ENCODE measurements around the gene PDGFRB. TPM values are rescaled to one million over a fixed set of nuclear protein-coding genes. Genes with fewer than 3 reads are reported as not detected.
A peak's percentile ranks its signal among the peaks of the same experiment; 100 is the strongest.

Gene PDGFRB
- total RNA-seq, 1 donor from 2014 or later = 0.30 TPM

DNA sequence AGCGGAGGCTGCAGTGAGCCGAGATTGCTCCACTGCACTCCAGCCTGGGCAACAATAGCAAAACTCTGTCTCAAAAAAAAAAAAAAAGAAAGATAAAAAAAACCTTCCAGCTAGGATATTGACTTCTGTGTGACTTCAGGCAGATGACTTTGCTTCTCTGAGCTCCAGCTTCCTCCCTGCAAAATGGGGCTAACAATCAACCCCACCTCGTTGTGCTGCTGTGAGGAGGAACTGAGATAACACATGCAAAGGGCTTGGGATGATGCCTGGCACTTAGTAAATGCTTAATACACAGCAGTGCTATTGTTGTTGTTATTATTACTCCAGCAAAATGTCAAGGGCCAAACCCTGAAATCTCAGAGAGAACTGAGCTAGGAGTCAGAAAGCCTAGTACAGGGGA is 7.4 kb upstream of the PDGFRB start:
- DNase-seq (ENCODE audit: low read depth) = no peak

DNA sequence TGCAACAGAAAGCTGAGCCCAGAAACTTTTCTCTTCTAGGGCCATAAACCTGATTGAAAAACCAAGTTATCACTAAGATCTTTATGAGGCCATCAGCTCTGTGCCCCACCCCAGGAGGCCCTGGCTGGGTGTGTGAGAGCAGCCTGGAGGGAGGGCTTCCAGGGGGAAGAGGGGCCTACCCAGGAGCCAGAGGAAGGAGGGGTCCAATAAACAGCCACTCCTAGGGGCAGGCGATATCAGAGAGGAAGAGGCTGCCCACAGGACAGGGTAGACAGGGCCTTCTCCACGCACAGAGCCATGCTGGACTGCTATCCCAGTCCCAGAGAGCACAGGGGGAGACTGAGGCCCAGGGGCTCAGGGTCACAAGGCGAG is 6.5 kb upstream of the PDGFRB start:
- no peak for DNase-seq (ENCODE audit: low read depth)

DNA sequence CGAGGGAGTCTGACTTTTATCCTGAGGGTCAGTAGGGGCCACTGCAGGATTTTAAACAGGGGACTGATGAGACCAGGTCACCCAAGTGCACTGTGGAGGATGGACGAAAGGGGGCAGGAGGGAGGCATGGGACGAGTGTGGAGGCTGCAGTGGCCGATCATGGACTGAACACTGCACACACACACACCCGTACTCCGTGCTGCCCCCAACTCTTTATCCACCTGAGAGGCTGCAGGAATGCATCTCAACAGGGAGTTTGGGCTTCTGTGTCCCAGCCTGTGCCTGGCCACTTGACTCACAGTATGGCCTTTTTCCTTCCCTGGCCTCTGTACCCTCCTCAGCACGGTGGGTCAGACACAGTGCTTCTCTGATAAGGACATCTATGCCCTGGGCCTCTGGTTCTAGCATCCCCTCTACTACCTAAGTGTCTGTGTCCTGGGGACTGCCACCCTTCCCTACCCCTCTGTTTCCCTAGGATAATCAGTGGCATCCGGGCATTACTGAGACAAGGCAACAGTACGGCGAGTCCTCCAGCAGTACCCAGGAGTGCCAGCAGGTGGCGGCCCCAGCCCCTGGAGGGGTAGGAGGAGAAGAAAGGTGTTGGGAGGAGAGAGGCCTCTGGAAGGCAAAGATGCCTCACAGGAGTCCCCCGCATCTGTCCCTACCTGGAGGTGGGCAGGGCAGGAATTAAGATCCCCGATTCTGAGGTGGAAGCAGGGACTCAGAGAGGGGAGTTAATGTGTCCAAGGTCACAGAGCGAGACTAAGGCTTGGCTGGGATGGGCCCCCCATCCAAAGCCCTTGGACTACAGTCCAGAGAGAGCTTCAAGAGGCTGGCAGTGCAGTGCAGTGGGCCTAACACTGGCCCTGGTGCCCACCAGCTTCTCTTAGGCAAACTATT is 5.8 kb upstream of the PDGFRB start:
- peak; percentile 25 for DNase-seq (ENCODE audit: low read depth)

DNA sequence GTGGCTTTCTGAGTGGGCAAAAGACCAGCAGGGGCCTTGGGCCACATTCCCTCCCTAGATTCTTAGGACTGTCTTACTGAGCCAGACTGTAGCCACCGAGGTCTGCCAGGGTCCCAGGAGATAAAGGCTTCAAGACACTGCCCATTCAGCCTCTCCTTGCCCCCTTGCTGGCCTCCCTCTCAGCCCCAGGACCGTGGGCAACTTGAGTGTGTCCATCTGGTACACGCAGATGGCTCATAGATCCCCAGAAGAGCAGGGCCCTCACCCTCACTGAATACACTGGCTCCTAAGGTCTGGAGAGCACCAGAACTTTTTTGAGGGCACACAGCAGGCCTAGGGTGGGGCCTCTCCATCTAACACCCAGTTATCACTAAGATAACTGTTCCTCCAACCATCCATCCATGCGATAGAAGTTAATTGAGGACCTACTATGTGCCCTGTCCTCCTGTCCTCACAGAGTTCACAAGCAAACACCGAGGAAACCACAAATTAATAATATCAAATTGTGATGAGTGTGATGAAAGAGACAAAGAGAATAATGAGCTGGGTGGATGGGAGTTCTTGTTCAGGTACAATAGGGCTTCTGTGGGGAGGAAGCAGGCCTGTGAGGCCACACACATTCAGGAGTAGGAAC is 4.9 kb upstream of the PDGFRB start:
- DNase-seq (ENCODE audit: low read depth) = no peak

DNA sequence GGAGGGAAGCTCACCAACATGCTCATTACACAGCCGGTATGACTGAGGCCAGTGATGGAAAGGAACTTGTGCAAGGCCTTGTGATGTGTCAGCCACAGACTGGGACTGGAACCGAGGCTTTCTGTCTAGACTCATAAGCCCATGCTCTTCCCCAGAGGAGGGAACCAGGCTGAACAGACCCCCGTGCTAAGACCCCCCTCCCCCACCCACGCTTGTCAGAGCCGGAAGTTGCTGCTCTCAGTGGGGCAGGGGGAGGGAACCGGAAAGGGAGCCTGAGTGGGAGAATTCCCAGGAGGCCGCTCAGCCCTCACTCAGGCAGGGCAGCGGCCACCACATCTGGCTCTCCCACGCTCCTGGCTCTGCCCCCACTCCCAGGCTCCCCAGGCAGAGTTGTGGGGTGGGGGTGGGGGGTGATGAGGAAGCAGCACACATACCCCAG is 4.1 kb upstream of the PDGFRB start:
- no peak for DNase-seq (ENCODE audit: low read depth)

DNA sequence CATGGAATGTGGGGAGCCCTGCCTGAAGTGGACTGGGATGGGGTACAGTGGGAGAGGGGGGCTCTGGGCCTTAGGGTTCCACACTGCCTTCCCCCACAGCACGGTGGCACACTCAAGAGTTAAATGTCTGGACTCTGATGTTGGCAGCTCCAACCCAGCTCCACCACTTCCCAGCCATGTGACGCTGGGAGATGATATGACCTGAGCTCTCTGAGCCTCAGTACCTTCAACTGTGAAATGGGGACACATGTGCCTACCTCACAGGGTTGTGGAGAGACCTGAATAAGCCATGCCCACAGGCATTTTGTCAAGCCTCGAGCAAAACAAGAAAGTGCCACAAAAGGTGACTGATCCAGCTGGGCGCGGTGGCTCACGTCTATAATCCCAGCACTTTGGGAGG is 3.4 kb upstream of the PDGFRB start:
- no peak for DNase-seq (ENCODE audit: low read depth)

DNA sequence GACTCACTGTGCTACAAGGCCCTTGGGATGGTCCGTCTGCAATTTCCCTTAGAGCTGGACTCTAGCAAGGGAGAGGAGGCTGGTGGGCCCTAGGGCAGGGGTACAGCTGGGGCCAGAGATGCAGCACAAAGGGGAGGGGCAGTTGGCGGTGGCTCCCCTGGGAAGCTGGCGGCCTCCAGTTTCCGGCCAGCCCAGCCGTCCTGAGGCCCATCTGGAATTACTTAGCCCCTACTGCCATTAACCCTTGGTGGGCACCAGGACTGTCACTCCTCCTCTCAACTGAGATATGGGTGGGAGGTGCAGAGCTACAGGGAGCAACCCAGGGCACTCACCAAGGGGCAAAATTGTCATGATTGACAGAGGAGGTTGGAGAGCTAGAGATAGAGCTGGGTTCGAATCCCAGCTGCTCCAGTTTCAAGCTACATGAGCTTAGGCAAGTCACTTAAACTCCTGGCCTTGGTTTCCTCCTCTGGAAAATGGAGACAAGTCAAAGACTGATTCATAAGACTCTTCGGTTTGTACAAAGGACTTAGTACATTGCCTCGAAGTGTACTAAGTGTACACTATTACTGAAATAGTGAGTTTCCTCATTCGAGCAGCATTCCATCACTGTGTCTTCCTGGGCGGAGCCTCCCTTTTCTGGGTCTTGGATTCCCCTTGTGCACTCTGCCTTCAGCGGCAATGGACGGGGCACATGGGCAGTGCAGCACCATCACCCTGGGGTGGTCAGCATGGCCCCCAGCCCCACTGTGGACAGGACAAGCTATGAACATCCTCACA is 2.7 kb upstream of the PDGFRB start:
- no peak for DNase-seq (ENCODE audit: low read depth)

DNA sequence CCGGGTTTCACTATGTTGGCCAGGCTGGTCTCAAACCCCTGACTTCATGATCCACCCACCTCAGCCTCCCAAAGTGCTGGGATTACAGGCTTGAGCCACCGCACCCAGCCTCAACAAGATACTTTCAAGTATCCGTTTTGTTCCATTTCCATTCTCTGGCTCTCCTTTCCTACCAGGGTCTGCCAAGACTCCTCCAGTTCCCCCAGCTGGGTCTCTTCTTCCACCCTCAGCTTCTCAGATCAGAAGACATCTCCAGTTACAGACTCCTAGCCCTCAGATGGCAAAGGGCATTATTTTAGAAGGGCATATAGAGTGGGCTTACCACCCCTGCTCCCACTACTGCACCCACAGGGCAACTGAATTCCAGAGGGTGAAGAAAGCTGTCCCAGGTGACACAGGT is 1.5 kb upstream of the PDGFRB start:
- no peak for DNase-seq (ENCODE audit: low read depth)

DNA sequence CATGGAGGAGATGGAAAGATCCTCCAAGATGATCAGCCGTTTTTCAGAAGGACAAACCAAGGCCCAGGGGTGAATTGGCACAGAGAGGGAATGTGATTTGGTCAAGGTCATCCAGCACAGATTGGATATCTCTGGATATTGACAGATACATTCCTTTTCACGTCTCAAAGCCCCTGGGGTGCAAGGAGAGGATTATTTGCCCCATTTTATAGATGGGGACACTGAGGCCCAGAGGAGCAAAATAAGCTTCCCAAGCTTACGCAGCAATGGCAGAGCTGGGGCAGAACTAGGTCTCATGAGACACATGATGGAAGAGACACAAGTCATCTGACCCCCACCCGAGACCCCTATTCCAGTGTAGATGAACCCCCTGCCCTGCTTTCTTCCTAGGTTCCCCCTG is 895 bp upstream of the PDGFRB start:
- DNase-seq (ENCODE audit: low read depth) = no peak

DNA sequence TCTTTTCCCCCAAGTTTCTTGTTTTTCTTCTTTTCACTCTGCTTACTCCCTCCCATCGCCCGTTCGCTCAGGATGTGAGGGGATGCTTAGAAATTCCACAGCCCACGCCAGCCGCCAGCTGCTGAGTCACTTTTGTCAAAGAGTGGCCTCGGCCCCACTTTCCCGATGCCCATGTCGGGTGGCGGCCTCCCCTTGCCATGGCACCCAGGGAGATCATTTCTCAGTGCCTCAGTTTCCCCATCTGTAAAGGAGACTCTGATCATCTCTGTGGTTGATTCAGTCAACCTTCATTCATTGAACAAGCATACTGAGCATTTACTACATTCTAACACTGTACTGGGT is 353 bp upstream of the PDGFRB start:
- DNase-seq (ENCODE audit: low read depth) = no peak

DNA sequence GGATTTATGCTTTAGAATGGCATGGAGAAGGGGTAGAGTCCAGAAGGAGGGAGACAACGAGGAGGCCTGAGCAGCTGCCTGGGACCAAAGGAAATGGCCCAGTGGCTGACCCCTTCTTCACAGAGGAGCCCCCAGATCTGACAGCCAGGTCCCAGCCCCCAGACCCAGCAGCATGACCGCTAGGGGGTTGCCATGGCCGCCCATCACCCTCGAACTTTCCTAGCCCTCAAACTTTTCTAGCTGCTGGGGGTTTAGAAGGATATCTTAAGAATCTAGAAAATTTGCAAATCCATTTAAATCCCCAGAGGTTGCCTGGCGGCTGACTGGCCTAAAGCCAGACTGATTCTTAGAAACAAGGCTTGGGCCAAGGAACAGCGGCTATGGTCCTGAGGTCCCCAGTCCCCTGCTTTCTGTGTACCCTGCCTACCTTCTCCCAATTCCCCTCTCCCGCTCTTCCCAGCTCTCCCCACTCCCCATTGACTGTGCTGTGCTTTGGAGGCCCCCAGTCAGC is 972 bp downstream of the PDGFRB start:
- no peak for DNase-seq (ENCODE audit: low read depth)

DNA sequence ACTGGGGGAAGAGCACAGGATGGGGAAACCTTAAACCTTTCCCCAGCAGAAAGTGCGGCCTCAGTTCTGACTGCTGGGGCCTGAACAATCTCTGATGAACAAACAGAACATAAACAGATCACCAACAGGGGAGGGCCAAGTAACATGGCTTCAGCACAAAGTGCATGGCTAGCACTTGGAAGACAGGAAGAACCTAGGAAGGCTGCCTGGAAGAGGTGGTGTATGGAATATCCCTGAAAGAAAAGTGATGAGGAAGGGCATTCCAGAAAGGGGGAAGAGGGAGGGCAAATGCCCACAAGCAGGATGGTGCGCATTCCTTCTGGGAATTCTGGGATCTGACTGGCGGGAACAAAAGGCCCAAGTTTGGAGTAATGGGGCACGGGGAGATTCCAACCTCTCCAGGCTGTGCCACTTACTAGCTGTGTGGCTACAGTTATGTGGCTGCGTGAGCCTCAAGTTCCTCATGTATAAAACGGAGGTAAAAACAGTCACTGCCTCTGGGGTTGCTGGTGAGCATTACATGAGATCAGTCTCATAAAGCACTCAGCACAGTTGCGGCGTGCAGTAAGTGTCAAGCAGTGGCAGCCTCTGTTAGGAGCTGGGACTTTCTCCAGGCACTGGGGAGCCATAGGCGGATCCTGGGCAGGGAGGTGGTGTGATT is 1.6 kb downstream of the PDGFRB start:
- no peak for DNase-seq (ENCODE audit: low read depth)

DNA sequence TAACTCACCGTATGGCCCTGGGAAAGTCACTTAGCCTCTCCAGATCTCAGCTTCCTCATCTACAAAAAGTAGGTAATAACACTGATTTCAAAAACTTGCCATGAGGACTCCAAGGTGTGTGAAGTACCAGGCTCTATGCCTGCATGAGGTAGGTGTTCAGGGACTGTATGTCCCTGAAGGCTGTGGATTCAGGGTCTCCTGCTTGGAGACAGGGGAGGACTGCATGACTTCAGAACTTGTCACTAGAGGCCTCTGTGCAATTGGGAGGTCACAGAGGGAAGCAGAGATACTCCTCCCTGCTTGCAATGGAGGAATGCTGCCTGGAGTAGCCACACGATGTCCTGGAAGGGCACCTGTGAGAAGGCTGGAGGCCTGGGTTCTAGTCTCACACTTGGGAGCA is 2.2 kb downstream of the PDGFRB start:
- no peak for DNase-seq (ENCODE audit: low read depth)

DNA sequence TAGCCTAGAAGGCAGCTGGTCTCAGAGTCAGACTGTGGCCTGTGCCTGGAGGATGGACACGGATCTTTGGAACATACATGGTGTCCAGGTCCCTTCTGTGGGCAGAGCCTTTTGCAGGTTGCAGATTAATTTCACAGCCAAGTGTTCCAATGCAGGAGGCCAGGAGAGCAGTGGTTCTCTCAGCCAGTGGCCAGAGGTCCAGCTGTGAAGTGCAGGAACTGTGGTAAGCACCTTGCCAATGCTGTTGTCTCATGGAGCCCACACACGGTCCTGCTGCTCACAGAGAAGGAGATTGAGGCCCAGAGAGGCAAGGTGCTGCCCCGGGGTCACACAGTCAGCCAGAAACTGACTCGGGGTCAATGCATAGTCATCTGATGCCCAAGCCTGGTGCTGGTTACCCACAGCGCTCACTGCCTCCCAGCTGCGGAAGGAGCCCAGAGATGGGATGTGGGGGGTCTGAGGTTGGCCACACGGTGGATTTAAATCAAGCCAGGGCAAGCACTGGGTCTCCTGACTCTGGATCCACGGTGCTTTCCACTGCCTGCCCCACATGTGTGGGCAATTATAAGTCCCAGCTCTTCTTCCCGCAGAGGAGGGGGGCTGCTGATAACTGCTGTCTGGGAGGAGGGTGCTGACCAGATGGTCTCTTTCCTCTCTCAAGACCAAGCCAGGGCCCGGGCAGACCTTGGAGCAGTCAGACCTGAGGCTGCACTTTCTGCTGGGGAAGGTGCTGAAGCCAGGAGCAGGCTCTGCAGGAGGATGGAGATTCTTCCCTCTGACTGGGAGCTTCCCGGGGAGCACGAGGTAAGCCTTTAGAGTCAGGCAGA is 2.8 kb downstream of the PDGFRB start:
- DNase-seq (ENCODE audit: low read depth) = no peak

DNA sequence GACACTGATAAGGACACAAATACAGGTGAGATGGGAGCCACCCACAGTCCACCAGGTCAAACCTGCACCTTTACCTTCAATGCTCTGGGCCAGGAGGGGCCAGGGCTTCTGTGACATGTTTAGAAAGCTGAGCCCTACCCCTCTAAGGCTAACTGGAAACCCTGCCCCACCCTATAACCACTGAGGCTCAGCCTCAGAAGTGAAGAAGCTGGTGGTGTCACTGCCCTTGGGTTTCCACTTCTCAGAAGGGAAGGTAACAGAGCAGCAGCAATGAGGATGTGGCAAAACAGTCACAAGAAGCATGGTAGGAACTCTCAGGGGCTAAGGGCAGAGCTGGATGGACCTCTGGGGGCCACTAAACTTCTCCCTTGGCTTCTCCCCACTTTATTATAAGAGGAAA is 6.0 kb downstream of the PDGFRB start:
- no peak for DNase-seq (ENCODE audit: low read depth)

DNA sequence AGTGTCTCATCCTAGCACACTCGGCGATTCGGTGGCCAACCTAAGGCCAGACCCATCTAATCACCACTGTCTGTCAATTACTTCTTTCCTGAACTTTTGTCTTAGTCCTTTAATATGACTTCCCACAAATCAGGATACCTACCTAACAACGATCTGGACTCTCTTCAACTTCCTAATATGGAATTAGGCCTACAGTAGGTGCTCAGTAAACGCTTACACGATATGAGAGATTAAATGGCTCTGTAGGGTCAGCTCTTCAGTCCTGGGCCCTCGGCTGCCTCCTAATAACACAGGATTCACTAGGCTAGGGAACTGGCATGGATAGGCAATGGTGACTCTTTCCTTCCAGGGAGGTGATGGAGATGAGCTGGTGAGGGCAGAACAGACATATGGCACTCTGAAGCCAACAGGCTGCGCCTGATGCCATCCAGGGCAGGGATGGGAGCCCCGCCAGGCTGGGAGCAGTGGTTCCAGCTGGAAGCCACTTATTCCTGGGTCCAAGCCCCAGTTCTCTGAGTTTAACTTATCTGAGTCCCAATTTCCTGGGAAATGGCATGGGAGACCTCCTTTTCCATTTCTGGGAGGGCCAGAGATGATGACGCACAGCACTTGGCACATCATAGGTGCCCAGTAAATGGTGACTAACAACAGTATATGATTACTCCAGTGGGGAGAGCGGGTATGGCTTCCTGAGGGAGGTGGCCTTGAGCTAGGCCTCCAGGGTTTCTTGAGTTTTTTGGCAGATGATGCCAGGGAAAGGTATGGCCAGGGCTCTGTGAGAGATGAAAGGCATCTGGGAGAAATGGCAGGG is 7.3 kb downstream of the PDGFRB start:
- no peak for DNase-seq (ENCODE audit: low read depth)

DNA sequence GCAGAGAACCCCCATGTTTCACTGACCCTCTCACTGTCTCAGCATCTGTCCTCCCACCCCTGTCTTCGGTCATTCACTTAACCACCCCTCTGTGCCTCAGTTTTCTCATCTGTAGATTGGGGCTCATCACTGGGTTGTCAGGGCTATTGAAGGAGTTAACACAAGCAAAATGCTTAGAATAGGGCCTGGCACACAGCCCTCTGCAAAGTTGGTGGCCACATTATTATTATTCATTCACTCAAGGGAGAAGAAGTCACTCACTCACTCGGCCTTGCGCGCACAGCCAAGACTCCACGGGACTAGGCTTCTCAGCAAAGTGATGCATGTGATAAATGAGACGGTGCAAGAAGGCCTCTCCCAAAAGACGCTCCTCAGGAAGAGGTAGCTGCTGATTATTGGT is 8.0 kb downstream of the PDGFRB start:
- DNase-seq (ENCODE audit: low read depth) = no peak

DNA sequence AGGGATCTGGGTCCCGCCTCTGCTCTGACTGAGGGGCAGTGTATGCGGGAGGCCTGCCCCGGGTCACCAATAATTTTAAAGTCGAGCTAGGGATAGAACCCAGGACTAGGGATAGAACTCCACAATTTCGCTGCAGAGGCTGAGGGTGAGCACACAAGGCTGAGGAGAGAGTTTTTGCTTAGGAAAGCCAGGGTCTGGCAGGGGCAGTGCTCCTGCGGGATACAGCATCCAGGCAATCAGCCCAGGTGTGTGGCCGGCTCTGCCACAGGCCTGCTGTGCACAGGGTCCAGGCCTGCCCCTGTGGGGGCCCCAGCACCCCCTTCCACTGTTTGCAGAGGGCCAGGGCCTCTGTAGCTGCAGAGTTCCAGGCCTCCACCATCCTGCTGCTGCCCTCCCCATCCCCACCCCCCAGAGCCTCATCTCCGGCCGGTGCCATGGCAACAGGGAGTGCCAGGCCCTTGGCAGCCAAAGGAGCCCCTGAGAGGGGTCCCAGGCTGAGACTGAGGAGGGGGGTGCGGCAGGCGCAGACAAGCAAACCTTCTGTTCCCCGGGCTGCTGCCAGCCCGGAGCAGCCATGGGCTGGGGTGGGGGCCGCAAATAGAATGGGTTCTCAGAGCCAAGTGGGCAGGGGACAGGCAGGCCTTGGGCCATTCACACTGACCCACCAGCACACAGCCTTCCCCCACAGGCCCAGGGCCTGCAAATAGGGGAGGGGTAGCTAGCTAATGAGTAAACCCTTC is 8.6 kb downstream of the PDGFRB start:
- DNase-seq (ENCODE audit: low read depth) = no peak

DNA sequence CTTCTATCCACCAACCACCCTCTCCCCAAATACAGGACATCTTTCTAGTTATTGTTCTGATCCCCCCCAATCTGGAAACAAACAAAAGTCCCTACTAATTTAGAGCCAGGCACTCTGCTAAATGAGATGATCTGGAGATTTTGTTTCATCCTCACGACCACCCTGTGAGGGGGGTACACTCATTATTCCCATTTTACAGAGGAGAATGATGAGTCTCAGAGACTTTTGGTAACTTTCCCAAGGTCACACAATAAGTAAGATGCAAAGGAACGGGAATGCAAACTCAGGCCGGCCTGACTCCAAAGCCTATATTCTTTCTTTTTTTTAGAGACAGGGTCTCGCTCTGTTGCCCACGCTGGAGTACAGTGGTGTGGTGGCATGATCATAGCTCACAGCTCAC is 9.4 kb downstream of the PDGFRB start:
- DNase-seq (ENCODE audit: low read depth) = no peak

DNA sequence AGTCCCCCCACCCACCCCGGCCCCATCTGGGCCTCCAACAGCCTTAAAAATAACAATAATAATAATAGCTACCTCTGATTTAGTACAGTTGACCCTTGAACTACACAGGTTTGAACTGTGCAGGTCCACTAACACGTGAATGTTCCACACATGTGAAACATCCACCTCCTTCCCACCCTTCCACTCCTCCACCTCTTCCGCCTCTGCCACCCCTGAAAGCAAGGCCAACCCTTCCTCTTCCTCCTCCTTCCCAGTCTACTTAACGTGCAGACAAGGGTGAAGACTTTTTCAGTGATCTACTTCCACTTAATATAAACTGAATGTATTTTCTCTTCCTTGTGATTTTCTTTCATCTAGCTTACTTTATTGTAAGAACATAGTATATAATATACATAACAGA is 10.8 kb downstream of the PDGFRB start:
- DNase-seq (ENCODE audit: low read depth) = no peak
